ENCODE data around the gene CDC42BPB.

CDC42BPB gene

DNA sequence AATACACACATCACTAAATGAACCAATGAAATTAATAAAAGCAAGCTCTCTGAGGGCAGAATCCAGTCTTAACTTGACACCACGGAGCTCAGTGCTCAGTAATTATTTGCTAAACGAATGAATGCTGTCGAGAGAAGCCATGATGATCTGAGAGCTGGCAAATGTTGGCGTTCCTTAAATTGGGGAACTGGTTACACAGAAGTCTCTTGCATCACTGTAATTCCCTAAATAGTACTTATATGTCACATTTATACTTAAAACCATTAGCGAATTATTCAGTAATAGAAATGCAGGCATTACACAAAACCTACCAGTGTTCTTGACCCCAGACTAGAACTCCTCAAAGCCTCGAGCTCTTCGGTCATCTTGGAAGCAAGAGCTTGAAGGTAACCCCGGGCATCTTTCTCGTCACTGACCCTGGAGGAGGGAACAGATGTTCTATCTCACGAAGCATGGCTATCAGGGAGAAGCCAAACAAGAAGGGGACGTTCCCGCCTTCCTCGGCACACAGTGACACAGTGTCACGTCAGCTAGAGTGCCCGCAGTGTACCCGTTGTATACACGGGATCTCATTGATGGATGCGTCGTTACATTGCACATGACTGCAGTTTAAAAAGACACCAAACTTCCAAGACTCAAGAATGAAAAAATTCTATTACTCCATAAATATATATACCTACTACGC is 91.2 kb downstream of the CDC42BPB start:
- DNase-seq (ENCODE audit: low read depth) = no peak

DNA sequence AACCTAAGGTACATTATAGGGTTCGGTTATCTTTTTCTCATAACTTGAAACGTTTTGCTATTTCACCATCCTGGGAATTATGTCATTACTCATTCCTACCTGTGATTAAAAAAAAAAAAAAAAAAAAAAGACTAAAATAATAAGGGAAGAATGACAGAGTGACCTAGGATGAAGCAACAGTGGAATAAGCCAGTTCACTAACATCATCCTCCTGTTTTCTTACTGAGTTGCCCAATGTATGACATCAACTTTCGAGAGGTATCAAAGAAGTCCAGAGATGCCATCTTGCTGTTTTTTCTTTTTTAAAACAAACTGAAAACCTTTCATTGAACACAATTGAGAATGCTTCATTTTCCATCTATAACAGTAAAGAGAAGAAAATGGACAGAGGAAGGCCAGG is 92.1 kb downstream of the CDC42BPB start:
- DNase-seq (ENCODE audit: low read depth) = no peak

DNA sequence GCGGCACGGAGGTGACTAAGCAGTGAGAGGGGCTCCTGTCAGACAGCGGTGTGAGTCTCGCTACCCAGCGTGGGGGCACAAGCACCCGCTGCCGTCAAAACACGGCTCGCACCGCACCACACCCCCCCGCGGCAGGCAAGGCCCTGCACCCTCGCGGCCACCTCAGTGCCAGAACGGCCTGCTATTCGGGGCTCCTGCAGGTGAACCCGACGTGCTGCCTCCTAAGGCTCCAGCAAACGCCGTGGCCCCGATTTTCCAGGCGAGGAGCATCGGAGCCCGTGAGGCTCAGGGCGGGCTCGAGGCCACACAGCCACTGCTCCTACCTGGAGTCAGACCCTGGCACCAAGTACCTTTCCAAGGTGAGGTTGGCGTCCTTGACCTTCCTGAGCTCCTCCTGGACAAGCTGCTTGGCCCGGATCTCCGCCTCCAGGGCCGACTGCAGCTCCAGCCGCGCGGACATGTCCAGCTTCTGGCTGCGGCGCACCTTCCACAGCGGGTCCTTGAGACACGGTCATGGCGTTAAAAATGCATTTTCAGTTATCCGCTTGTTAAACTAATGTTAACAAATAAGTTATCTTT is 93.1 kb downstream of the CDC42BPB start:
- no peak for DNase-seq (ENCODE audit: low read depth)

DNA sequence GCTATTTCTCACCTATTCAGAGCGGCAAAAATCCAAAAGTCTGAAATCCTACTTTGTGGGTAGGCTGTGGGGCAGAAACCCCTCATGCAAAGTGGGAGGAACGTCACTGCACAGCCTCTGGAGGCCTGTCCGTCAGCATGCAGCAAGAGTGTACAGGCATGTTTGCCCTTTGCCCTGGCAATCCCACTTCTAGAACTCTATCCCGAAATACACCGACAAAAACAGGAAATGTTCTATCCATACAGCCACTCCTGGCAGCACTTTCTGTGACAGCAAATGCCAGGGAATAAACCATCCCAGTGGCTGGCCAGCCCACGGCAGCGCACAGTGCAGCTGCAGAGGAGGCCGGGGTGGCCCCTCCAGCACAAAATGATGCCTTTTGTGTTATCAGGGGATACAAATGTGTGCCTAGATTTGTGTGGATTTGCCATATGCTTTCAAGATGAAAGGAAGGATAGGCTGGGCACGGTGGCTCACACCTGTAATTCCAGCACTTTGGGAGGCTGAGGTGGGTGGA is 95.2 kb downstream of the CDC42BPB start:
- no peak for DNase-seq (ENCODE audit: low read depth)

DNA sequence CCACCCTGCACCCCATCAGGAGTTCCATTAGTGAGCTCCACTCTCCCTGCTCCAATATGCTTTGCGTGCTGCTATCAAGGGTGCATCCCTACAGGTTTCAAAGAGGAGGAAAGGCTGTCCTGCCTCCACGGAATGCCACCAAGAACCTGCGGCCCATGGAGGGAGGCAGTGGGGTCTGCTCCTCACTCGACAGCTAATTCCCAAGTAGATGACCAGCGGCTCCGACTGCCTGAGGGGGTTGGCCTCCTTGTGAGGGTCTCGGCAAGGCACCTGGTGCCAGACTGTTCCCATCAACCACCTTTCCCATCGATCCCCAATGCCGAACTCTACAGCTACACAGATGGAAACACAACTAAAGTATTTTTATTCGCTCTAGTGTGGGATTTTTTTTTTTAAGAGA is 98.9 kb downstream of the CDC42BPB start:
- DNase-seq (ENCODE audit: low read depth) = no peak

DNA sequence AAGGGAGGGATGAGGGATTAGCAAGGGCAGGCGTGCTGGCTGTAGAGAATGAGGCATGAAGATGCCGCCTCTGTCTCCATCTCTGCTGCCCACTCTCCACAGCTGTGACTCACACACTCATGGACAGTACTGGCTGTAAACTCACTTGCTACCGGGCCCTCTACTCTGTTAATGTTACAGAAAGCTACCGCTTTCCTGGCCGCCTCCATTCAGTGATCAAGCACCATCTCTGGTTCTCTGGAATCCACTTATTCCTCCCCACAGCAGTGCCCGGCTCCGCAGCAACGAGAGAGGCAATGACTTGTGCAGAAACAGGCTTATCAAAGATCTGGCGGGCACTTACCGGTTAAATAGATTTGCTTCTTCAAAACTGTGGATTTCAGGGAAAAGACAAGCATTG is 100.1 kb downstream of the CDC42BPB start:
- DNase-seq (ENCODE audit: low read depth) = no peak

DNA sequence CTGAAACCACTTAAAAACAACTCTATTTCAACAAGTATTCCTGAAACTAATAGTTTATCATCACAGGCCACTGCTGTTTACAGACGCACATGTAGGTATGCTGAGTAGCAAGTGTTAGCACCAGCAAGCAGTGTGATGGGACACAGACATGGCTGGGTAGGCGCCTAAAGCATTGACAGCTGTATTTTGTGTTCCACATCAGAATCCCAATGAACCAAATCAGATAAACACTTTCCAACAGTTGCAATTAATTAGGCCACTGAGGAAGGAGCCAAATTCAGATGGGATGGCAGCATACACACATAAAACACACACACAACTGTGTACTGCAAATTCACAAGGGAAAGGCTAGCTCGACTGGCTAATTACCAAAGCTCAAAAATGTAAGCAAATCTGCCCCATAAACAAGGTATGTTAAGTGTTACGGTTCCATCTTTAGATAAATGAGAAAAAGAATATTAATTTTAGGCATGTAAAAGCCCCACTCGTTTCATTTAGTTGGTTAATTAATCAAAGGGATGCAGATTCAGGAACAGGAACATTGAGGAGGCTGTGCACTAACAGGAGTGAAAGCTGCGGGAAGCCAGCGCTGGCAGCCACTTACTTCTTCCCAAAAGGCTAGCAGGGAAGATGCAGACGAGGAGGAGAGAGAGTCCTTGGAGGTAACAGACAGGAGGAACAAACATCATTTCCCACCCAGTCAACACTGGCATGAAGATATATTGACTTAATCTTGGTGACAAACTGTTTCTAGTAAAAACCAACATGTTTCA is 101.5 kb downstream of the CDC42BPB start:
- no peak for DNase-seq (ENCODE audit: low read depth)

DNA sequence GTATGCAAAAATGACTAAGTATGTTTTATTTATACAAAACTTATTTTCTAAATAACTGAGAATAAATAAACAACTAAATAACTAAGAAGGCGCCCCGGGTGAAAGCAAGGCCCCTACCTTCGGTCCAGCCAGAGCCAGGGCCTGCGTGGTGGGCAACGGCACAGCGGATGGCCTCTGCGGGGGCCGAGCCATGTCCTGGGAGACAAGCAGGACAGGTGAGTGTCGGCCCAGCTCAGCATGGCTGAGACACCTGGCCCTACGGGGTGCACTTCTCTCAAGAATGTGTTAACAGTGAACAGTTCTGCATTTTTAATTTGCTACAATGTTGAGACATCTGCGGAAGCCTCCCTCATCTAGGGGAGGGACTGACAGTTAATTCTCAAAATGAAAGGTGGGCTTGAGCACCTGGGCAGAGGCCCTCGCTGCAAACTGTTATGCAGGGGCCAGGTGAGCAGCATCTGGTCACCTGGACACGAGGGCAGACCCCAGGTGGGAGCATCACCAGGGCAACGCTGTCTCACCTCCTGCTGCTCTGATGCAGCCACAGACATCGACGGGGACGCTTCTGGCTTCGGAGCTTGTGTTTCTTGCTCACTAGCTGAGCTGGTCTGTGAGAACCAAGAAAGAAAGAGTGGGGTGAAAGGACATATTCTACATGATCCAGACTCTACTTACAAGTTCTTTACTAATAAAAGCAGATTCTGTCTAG is 103.1 kb downstream of the CDC42BPB start:
- DNase-seq (ENCODE audit: low read depth) = no peak

DNA sequence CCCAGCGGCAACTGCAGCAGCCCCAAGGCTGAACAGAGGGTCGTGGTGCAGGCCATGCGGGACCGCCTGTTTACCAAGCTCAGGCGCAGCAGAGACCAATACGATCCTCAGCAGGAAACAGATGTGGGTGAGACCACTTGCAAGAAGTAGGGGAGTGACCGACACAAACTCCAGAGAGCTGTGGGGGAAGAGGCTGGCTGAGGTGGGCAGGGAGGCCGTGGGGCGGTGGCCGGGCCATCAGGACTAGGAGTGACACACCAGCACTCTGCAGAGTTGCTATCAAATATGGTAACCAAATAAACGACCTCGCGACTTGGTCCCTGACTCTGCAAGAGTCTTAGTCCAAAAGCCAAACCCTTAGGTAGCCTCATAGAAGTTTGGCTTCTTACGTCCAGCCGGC is 104.2 kb downstream of the CDC42BPB start:
- DNase-seq (ENCODE audit: low read depth) = no peak

DNA sequence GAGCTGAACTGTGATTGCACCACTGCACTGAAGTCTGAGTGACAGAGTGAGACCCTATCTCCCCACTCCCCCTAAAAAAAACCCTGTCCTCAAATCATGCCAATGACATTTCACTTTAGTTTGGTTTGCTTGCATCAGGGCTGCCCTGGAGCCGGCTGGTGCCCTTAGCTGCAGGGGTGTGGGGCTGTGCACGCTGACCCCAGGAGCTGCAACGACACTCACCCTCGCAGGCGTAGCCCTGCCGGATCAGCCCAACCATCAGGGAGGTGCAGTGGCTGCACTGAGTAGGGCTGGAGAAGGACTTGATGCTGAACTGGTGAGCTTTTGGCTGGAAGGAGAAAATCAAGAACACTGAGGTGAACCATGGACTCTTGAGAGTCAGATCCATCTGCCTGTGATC is 105.1 kb downstream of the CDC42BPB start:
- DNase-seq (ENCODE audit: low read depth) = no peak

DNA sequence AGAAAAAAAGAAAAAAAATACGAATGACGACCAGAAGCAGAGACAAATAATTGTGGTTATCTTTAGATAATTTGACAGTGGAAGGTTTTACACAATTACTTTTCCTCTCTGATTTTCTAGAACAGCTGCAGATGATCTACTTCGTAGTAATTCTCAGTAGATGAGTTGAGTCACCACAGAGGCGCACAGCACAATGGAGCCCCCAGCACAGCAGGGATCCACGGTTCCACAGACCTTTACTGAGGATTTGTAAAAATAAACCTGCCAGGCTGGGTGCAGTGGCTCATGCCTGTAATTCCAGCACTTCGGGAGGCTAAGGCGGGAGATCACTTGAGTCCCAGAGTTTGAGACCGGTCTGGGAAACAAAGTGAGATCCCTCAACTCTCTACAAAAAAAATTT is 105.5 kb downstream of the CDC42BPB start:
- no peak for DNase-seq (ENCODE audit: low read depth)

DNA sequence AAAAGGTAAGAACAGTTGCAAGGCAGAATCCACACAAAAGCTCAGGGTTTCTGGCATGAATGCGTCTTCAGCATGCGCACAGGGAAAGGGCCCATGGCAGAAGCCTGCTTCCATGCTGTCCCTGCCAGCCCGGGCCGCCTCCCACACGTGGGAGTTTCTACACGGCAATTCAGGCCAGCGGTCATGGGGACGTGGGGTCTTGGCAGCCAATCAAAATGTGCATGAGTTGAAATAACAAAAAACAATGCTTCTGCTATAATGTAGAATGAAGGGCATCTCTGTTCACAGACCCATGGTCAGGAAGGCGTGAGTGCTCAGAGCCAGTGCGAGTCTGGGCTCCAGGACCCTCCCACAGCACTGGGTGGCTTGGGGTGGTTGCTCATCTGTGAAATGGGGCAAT is 106.3 kb downstream of the CDC42BPB start:
- no peak for DNase-seq (ENCODE audit: low read depth)

DNA sequence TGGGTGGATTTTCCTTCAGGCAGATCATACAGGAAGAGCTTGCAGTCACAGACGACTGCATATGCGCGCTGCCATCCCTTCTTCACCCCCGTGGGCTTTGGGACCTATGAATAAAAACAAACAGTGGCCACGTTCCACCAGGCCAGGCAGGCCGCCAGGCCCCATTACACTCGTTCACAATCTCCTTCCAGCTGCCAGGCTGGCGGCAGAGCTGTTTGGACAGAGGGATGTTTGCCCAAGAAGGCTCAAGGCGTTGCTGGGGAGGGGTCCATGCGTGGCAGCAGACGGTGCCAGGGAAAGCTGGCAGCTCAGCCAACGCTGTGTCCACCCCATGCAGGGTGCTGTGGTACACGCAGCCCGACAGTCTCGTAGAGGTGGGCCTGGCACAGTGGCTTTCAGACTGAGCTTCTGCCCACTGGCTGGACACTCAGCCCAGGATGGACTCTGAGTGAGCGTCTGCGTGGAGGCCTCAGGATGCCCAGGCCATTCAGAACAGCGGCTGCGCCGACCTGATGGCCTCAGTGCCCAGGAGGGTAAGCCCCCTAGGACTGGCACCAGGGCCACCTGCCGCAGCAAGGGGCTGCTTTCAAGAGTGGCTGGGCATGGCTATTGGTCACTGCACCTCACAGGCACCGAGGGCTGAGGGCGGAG is 107.4 kb downstream of the CDC42BPB start:
- no peak for DNase-seq (ENCODE audit: low read depth)

DNA sequence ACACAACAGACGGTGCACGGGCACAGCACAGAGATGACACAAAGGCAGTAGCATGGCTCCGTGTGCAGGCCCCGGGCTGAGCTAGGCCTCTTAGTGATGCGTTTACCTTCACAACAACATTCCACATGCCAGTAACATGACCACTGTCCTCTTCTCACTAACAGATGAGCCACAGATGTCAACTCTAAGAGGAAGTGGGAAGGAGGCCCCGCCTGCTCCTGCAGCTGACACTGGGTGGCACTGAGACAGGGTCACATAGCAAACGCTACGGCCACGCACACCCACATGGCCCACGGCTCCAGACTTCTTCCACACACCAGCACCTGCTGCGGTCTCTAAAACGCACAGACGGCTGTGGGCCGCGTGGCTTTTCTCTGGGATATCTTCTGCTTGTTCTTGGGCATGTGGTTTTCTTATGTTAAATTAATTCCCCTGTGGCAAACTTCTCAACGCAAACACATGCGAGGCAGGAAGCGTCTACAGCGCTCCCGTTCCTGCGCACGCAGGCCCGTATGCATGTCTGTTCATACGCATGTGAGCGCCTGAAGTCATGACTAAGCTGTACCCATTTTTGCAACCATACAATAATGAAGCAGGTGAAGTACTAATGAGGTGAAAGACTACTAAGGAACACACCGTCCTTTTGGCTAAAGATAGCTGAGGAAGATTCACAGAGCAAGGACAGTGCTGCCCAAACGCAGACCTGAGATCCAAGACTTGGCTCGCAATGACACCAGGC is 108.1 kb downstream of the CDC42BPB start:
- no peak for DNase-seq (ENCODE audit: low read depth)

DNA sequence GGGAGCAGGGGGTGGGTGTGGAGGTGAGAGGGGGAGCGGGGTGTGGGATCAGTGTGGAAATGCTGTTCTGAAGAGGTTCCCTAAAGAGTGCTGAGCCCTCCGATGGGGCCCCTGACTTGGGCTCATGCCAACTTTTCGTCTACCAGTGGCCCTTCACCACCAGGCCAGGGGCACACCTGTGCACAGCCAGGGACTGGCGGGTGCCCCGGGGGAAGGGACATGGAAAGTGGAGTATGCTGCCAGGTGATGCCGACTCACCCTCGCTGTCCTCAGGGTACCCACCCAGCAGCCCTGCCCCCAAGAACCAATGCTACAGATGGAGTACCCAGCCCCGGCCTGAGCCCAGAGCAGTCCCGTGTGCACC is 108.7 kb downstream of the CDC42BPB start:
- DNase-seq (ENCODE audit: low read depth) = no peak

DNA sequence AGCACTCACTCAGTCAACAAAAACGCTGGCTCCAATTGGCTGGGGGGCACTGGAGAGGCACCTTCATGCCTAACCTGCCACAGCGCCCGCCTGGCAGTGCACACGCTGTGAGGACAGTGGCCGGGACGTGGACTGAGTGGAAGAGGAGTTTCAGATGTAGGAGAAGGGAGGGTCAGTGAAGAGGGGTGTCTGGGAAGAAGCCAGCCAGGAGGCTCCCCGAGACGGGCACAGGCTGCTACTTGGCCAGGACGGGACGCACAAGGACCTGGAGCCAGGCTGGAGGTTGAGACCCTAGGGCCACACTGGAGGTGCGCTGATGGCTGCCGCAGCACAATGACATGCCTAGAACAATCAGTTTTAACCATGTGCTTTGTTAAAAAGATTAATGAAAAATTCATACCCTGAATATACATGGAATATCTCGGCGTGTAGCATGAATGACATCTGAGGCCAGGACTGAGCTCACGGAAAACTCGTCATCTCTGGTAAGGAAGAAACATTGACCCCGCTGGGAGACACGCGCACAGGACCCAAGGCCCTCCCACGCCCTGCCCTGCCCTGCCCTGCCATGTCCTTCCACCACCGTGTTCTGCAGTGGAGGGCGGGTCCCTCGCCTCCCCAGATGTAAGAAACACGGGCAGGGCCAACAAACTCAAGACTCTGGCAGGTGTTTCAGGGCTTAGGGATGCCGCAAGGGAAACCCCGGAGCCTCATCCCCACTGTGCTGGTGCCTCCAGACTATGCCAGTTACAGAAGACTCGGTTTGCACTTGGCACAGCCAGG is 109.8 kb downstream of the CDC42BPB start:
- no peak for DNase-seq (ENCODE audit: low read depth)

DNA sequence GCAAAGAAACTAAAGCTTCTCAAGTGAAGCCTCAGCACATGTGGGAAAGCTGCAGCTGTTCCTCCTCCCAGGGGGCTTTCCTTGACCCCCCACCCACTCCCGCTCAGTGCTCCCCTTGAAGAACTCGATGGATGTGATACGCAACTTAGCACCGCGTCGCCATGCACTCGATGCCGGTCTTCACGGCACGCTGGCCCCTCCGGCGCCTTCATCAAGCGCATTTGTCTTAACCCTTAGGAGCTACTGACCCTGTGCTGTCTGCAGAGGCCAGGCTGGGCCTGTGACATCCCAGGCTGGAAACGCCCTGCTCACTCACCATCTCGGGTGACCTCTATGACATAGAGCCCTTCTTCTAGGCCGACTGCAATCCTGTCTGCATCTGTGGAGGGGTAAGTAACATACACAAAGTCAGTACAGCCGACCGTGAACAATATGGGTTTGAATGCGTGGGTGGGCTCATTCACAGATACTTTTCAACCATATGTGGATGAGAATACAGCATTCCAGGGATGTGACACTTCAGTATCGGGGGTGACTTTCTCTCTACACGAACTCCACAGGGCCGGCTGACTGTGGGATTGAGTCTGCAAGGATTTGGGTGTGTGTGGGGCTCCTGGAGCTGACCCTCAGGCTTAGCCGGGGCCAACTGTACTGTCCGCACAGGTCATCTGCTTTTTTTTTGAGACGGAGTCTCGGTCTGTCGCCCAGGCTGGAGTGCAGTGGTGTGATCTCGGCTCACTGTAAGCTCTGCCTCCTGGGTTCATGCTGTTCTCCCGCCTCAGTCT is 111.8 kb downstream of the CDC42BPB start:
- DNase-seq (ENCODE audit: low read depth) = no peak

DNA sequence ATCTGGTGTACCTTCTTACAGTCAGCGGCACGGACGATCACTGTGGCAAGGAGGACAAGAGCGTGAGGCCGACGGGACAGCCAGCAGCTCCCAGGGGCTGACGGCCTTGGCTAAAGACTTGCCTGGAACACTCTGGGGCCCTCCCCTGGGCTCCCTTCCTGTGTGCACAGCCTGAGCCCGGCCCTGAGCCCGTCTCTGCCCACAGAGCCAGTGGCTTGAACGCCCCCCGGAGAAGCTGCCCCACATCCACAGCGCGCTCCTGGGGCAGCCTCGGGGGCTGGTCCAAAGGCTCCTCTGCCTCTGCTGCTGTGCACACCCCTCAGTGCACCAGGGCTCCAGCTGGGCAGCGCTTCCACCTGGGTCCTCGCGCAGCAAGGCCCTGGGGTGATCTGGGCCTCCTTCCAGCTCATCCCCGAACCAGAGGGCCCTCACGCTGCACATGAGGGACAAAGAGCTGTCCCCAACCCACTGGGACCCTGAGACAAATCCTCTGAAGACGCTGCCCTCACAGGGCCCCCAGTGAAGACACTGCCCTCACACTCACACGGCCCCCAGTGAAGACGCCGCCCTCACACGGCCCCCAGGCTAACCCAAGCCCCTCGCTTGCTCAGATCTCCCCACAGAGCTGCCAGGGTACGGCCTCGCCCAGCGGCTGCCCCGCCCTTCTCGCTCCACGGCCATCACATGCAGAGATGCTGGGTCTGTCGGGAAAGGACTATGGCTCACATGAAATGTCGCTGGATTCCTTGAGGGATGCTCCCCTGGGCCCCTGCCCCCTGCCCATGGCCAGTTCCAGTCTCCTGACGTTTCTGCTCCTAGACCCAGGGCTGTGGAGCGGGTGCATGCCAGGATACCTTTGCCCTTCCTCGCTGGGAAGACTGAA is 112.7 kb downstream of the CDC42BPB start:
- no peak for DNase-seq (ENCODE audit: low read depth)

DNA sequence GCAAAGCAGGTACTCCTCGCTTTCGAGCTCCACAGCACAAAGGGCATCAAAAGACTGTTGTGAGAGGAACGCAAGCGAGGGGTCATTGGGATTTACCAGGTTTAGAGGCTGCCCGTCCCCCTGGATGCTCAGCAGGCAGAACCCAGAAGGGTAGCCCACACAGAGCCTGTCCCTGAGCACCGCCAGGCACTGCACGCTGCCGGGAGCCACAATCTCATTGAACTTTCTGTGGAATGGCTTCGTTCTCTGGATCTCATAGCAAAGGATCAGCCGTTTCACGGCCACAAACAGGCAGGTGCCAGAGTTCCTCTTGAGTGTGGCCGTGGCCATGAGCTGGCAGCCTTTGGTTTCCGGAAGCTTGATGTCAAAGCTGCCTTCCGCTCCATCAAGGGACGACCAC is 113.4 kb downstream of the CDC42BPB start:
- no peak for DNase-seq (ENCODE audit: low read depth)

All from activated gamma-delta T cell treated with anti-CD3 and anti-CD28 coated beads, Interleukin-2, amount 50 U/mL, for 16 hours (primary cell).